Neural cell (in vitro differentiated cells): ENCODE data around the gene EPS8L2. TPM values are rescaled to one million over a fixed set of nuclear protein-coding genes. Genes with fewer than 3 reads are reported as not detected.

Experiments used
- H2AFZ ChIP-seq: fragments of 200-600, 300-800 bp; sonication (generic), shearing (Covaris generic); 2 replicates; pipeline ENCODE4 v1.6.0; 2014; ENCODE audit warnings: low read depth, mild to moderate bottlenecking, antibody characterized with exemption, low read length, moderate library complexity
- H3F3A ChIP-seq: fragments of 200-600 bp; shearing (Covaris generic); 2 replicates; pipeline ENCODE4 v1.6.1; 2016; ENCODE audit warnings: mild to moderate bottlenecking, moderate library complexity, mixed read lengths, antibody characterized with exemption, low read length; ENCODE audit not compliant: insufficient read depth, poor library complexity, severe bottlenecking
- H3K27ac ChIP-seq: fragments of 200-600, 300-800 bp; sonication (generic), shearing (Covaris generic); 2 replicates; pipeline ENCODE4 v1.5.1; 2014; ENCODE audit warnings: mild to moderate bottlenecking, low read length, moderate library complexity
- H3K27me3 ChIP-seq: fragments of 300-800, 200-600 bp; sonication (generic), shearing (Covaris generic); 2 replicates; pipeline ENCODE4 v1.6.0; 2014; ENCODE audit warnings: mild to moderate bottlenecking, low read depth, low read length, moderate library complexity; ENCODE audit not compliant: insufficient read depth
- H3K36me3 ChIP-seq: fragments of 300-800, 200-600 bp; sonication (generic), shearing (Covaris generic); 2 replicates; pipeline ENCODE4 v1.5.1; 2014; ENCODE audit warnings: mild to moderate bottlenecking, antibody characterized with exemption, low read length, moderate library complexity; ENCODE audit not compliant: insufficient read depth
- H3K4me2 ChIP-seq: fragments of 300-800, 200-600 bp; sonication (generic), shearing (Covaris generic); 2 replicates; pipeline ENCODE4 v1.6.0; 2014; ENCODE audit warnings: mild to moderate bottlenecking, low read length
- H3K4me3 ChIP-seq: fragments of 300-800, 200-600 bp; sonication (generic), shearing (Covaris generic); 2 replicates; pipeline ENCODE4 v1.5.1; 2014; ENCODE audit warnings: mild to moderate bottlenecking, low read length, moderate library complexity
- H3K79me2 ChIP-seq: fragments of 200-600 bp; shearing (Covaris generic); replicated peaks from 2 replicates; pipeline ENCODE4 v1.6.0; 2014; ENCODE audit warnings: mild to moderate bottlenecking, low read length, moderate library complexity; ENCODE audit not compliant: insufficient read depth
- H3K9ac ChIP-seq: fragments of 300-800, 200-600 bp; sonication (generic), shearing (Covaris generic); 2 replicates; pipeline ENCODE4 v1.6.1; 2016; ENCODE audit warnings: mild to moderate bottlenecking, low read length, mixed read lengths
- H3K9me2 ChIP-seq: fragments of 200-600 bp; shearing (Covaris generic); 2 replicates; pipeline ENCODE4 v1.6.1; 2016; ENCODE audit warnings: mild to moderate bottlenecking, low read length, mixed read lengths; ENCODE audit not compliant: insufficient read depth
- H3K9me3 ChIP-seq: fragments of 200-600, 300-800 bp; sonication (generic), shearing (Covaris generic); 2 replicates; pipeline ENCODE4 v1.6.1; 2016; ENCODE audit warnings: mild to moderate bottlenecking, mixed run types, low read length, moderate library complexity, mixed read lengths
- H4K20me1 ChIP-seq: fragments of 200-600 bp; shearing (Covaris generic); 2 replicates; pipeline ENCODE4 v1.6.1; 2016; ENCODE audit warnings: mild to moderate bottlenecking, mixed run types; ENCODE audit not compliant: insufficient read depth
- CTCF ChIP-seq: fragments of 450-650 bp; IDR thresholded peaks from 2 replicates; pipeline ENCODE4 v1.5.1; 2014; ENCODE audit warnings: antibody characterized with exemption, mild to moderate bottlenecking, moderate library complexity; ENCODE audit not compliant: poor library complexity, severe bottlenecking
- EP300 ChIP-seq: fragments of 450-650 bp; conservative IDR thresholded peaks from 2 replicates; pipeline ENCODE4 v1.6.1; 2014; ENCODE audit warnings: antibody characterized with exemption, mild to moderate bottlenecking, moderate library complexity; ENCODE audit not compliant: poor library complexity, severe bottlenecking
- EZH2 ChIP-seq: fragments of 200-600, 300-800 bp; shearing (Covaris generic), sonication (generic); IDR thresholded peaks from 2 replicates; pipeline ENCODE4 v1.6.1; 2014; ENCODE audit warnings: antibody characterized with exemption, low read length, borderline replicate concordance, mild to moderate bottlenecking; ENCODE audit not compliant: insufficient read depth, poor library complexity, severe bottlenecking
- MXI1 ChIP-seq: fragments of 450-650 bp; conservative IDR thresholded peaks from 2 replicates; pipeline ENCODE4 v1.6.1; 2014; ENCODE audit warnings: antibody characterized with exemption, mild to moderate bottlenecking; ENCODE audit not compliant: poor library complexity, severe bottlenecking
- POLR2AphosphoS5 ChIP-seq: IDR thresholded peaks from 2 replicates; pipeline ENCODE4 v1.6.1; 2012
- RAD21 ChIP-seq: fragments of 450-650 bp; conservative IDR thresholded peaks from 2 replicates; pipeline ENCODE4 v1.6.1; 2014; ENCODE audit warnings: antibody characterized with exemption, mild to moderate bottlenecking, moderate library complexity
- REST ChIP-seq: IDR thresholded peaks from 2 replicates; pipeline ENCODE4 v1.6.1; 2012; ENCODE audit warnings: borderline replicate concordance
- SMC3 ChIP-seq: fragments of 450-650 bp; conservative IDR thresholded peaks from 2 replicates; pipeline ENCODE4 v1.6.1; 2014; ENCODE audit warnings: antibody characterized with exemption, mild to moderate bottlenecking, moderate library complexity; ENCODE audit not compliant: poor library complexity
- TAF1 ChIP-seq: IDR thresholded peaks from 2 replicates; pipeline ENCODE4 v1.6.1; 2012; ENCODE audit warnings: low read depth
- polyA plus RNA-seq: library from polyadenylated mRNA; depleted of rRNA; stranded (reverse); fragments of >200 nt; gene quantifications from 2 replicates; pipeline ENCODE4 v1.2.3, GENCODE V29; 2014

Gene EPS8L2
- polyA plus RNA-seq, 1 donor from 2014 or later = 7.5 TPM

GRCh38 chr11:704228-704674 lies 1.8 kb upstream of the EPS8L2 start:
- Histone ChIP-seq H3K9me2 (no peaks in the 10 kb centered on the region), H2AFZ (no peak overlapping the region), H4K20me1 (no peaks in the 10 kb centered on the region), H3K27me3 (peaks cover 13% of the 10 kb centered on the region), H3K36me3 (no peaks in the 10 kb centered on the region), H3K9ac (no peak overlapping the region), H3K9me3 (no peaks in the 10 kb centered on the region), H3K4me3 (no peak overlapping the region), H3K79me2 (no peaks in the 10 kb centered on the region), H3K4me2 (no peak overlapping the region), H3F3A (no peaks in the 10 kb centered on the region), H3K27ac (no peak overlapping the region)
- TF ChIP-seq SMC3 = no peak
- no peak for TF ChIP-seq POLR2AphosphoS5
- TF ChIP-seq EP300 = no peak
- no peak for TF ChIP-seq TAF1
- no peak for TF ChIP-seq EZH2
- no peak for TF ChIP-seq CTCF
- no peak for TF ChIP-seq REST
- no peak for TF ChIP-seq RAD21
- TF ChIP-seq MXI1 = no peak

- H2AFZ ChIP-seq = no peak overlapping the region
- TF ChIP-seq POLR2AphosphoS5 = no peak
- H3K9ac ChIP-seq = no peak overlapping the region
- H3F3A ChIP-seq = no peaks in the 10 kb centered on the region
- H3K79me2 ChIP-seq = no peaks in the 10 kb centered on the region
- peaks cover 13% of the 10 kb centered on the region for H3K27me3 ChIP-seq
- no peaks in the 10 kb centered on the region for H4K20me1 ChIP-seq
- H3K9me2 ChIP-seq = no peaks in the 10 kb centered on the region
- no peak overlapping the region for H3K4me3 ChIP-seq
- no peaks in the 10 kb centered on the region for H3K9me3 ChIP-seq
- no peak overlapping the region for H3K27ac ChIP-seq
- H3K4me2 ChIP-seq = no peak overlapping the region
- no peaks in the 10 kb centered on the region for H3K36me3 ChIP-seq
These were observed 1.0 kb upstream of the EPS8L2 start for GRCh38 chr11:704781-705645.
